ENCODE results near the gene PMEPA1.

PMEPA1 gene

DNA sequence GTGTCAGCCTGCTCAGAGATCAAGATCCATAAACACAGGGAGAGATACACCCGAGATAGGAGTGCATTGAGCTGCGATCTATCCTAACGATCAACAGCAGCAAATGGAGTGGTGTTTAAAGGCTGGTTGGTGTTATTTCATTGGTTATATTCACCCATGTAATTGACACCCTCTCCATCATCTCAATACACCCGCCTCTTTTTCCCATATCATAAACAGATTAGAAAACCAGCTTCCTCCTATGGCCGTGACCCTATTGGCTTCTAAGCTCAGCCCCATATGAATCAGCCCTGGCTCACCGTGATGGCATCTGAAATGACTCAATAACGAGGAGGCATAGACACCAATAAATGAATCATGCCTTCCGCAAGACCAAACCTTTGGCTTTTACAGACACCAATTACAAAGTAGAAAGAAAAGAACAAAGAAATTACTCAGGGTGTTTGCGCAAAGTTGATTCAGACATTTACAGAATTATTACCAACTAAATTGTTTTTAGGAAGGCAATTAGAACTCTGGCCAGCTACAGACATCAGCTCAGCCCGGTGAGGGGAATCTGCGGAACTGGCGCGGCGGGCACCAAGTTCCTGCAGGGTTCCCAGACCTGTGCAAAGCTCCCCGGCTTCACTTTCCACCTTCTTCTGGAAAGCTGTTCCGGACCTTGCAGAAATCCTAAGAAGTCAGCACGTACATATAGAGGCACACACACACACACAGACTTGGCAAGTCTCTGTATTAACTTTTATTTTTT lies 11.5 kb downstream of the PMEPA1 start:
- Mint-ChIP-seq H3K27me3 (ENCODE audit: low read depth) (no peaks in the 10 kb centered on the region), H3K9me3 (no peaks in the 10 kb centered on the region), H3K36me3 (ENCODE audit: low read depth) (no peaks in the 10 kb centered on the region), H3K27ac (no peak overlapping the region), H3K4me3 (no peak overlapping the region), H3K4me1 (ENCODE audit: low read depth) (peaks cover 7% of the 10 kb centered on the region)

DNA sequence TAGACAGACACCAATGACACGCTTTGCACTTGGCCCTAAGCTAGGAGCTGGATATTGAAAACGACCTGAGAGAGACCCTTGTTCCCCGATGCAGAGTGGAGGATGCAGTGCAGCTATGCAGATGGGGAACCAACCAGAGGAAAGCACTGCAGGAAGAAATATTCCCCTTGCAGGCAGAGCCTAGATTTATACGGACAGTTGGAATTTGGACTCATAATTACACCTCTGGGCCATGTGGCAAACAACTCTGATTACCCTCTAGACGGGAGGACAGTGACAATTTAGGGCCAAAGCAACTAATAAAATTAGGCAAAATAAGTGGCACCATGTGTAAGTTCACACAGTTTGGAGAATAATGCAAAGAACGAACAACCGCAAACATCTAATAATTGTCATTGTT lies 12.3 kb downstream of the PMEPA1 start:
- H3K9me3 Mint-ChIP-seq: no peaks in the 10 kb centered on the region
- no peak overlapping the region for H3K4me3 Mint-ChIP-seq
- no peak overlapping the region for H3K27ac Mint-ChIP-seq
- peaks cover 7% of the 10 kb centered on the region for H3K4me1 Mint-ChIP-seq (ENCODE audit: low read depth)
- H3K36me3 Mint-ChIP-seq (ENCODE audit: low read depth): no peaks in the 10 kb centered on the region
- H3K27me3 Mint-ChIP-seq (ENCODE audit: low read depth): no peaks in the 10 kb centered on the region

DNA sequence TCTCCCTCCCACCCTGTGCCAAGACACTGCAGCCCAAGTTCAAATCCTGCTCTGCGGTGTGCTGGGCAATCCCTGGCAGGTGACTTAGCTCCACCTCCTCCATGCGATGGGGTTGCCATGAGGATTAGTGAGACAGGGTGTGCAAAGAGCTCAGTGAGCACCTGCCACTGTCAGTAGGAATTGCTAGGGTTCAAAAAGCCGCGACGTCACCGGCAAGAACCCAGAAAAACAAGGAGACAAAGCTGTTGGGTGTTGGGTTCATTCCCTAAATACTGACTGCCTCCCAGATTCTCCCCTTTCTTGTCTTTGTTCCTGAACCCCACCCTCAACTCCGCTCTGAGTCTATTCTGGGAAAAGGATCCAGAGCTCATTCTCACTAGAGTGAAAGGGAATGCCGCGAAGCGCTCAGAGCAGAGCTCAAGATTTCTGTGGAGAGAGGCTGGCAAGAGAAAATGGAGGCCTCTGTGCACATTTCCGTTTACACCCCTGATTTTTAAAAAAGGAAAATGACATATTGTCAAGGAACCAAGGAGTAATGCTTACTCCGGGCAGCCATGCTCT lies 13.3 kb downstream of the PMEPA1 start:
- Mint-ChIP-seq H3K9me3 (no peaks in the 10 kb centered on the region), H3K27ac (no peak overlapping the region), H3K4me3 (no peak overlapping the region), H3K36me3 (ENCODE audit: low read depth) (no peaks in the 10 kb centered on the region), H3K27me3 (ENCODE audit: low read depth) (no peaks in the 10 kb centered on the region), H3K4me1 (ENCODE audit: low read depth) (peaks cover 7% of the 10 kb centered on the region)

DNA sequence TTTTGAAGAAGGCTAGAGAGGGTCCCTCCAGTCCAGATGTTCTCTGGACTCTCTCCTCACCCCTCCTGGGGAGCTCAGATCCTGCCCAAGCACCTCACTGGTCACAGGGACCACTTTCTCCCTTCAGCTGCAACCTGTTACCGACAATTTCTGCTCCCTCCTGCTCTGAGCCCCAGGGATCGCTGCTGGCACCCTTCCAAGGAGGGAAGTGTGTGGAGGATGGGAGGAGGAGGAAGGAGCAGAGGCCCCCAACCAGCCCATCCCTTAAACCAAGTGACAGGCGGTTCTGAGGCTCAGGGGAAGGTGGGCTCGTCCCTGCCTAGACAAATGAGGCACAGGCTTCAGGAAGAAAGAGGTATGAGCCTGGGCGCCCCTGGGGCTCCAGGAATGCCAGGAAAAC lies 13.9 kb downstream of the PMEPA1 start:
- no peak overlapping the region for H3K4me3 Mint-ChIP-seq
- H3K9me3 Mint-ChIP-seq: no peaks in the 10 kb centered on the region
- no peaks in the 10 kb centered on the region for H3K27me3 Mint-ChIP-seq (ENCODE audit: low read depth)
- H3K4me1 Mint-ChIP-seq (ENCODE audit: low read depth): peaks cover 7% of the 10 kb centered on the region
- no peak overlapping the region for H3K27ac Mint-ChIP-seq
- H3K36me3 Mint-ChIP-seq (ENCODE audit: low read depth): no peaks in the 10 kb centered on the region

DNA sequence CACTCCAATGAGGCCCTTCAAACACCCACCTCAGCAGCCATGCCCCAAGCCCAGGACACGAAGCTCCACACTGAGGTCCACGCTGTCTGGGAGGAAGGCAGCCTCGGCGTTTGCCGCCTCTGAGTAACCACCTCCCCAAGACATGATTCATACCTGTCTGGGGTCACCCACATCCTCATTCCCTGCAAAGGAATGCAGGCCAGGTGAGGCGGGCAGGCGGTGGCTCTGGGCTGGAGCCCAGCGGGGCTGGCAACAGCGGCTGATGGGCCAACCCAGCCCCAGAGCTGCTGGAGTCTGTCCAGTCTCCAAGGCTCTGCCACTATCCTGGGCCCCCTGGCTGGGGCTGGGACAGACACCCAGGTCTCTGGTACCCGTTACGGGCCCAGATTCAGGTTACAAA lies 14.8 kb downstream of the PMEPA1 start:
- no peaks in the 10 kb centered on the region for H3K36me3 Mint-ChIP-seq (ENCODE audit: low read depth)
- no peaks in the 10 kb centered on the region for H3K27me3 Mint-ChIP-seq (ENCODE audit: low read depth)
- no peaks in the 10 kb centered on the region for H3K9me3 Mint-ChIP-seq
- no peak overlapping the region for H3K4me3 Mint-ChIP-seq
- H3K27ac Mint-ChIP-seq: no peak overlapping the region
- H3K4me1 Mint-ChIP-seq (ENCODE audit: low read depth): peaks cover 7% of the 10 kb centered on the region

DNA sequence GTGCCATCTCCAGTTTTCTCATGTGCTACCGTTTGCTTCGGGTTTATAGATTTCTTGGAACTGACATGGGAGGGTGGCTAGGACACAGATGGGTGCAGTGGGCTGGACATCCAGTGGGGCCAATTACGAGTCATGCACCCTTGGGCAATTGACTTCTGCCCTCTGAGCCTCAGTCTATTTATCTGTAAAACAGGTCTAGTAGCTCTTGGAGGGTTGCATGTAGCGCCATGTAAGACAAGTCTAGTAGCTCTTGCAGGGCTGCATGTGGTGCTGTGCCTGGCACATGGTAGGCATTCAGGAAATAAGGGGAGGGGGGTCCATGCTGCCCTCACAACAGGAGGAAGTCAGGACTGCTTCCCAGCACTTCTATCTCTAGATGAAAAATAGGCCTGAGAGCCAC lies 15.3 kb downstream of the PMEPA1 start:
- H3K9me3 Mint-ChIP-seq: no peaks in the 10 kb centered on the region

DNA sequence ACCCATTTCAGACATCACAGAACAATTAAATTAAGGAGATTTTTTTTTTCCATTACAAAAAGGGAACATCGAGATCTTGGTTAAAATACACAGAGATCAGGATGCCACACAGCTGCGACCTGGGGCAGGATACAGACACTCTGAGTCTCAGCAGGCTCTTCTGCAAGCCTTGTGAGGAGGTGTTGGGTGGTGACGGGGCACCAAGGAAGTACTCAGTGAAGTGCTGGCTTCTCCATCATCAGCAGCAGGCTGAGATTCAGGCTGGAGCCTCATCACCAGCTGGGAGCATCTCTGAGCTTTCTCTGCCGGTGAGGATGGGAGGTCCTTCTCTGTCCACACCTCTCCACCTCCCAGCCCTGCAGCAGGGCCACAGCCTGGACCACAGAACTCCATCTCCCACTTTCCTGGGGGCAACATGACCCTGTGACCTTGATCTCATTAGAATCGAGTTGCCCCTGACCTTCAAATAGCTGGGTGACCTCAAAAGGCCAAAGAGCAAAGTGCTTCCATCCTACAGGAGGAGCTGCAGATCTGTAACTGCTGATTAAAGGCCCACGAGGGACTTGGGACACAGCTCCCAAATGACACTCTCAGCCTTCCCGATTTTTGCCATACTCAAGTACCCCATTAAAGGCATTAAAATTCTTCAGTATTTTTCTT lies 16.0 kb downstream of the PMEPA1 start:
- Mint-ChIP-seq H3K9me3 (no peaks in the 10 kb centered on the region), H3K27me3 (ENCODE audit: low read depth) (no peaks in the 10 kb centered on the region), H3K36me3 (ENCODE audit: low read depth) (no peaks in the 10 kb centered on the region), H3K4me1 (ENCODE audit: low read depth) (peaks cover 7% of the 10 kb centered on the region), H3K27ac (no peak overlapping the region), H3K4me3 (no peak overlapping the region)

More for the DNA sequence above, 15.3 kb downstream of the PMEPA1 start:
- Mint-ChIP-seq H3K27ac (no peak overlapping the region), H3K4me1 (ENCODE audit: low read depth) (peaks cover 7% of the 10 kb centered on the region), H3K27me3 (ENCODE audit: low read depth) (no peaks in the 10 kb centered on the region), H3K36me3 (ENCODE audit: low read depth) (no peaks in the 10 kb centered on the region), H3K4me3 (no peak overlapping the region)

DNA sequence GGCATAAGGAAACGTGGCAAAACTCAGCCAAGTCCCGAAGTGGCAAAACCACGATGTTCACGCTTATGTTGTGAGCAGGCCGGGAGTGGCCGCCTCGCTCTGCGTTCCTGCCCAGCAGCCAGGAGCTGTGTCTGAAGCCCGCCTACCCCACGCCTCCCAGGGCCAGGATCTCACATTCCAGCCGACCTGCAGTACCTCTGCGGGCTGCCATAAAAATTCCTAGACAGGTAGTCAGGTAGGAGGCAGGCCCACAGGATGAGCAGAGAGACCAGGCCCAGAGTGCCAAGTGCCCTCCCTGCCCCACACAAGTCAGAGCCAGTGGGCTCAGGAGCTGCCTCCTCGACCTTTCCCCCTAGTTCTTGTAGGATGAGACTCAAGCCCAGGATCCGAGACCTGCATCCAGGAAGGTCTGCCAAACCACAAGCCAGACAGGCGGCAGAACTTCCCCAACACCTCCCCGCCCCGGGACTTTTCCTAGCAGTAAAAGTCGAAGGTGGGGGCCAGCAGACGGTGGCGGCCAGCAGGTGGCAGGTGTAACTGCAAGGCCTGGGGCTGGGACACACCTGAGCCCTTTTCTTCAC lies 16.7 kb downstream of the PMEPA1 start:
- Mint-ChIP-seq H3K4me1 (ENCODE audit: low read depth) (peaks cover 2% of the 10 kb centered on the region), H3K27ac (no peak overlapping the region)

DNA sequence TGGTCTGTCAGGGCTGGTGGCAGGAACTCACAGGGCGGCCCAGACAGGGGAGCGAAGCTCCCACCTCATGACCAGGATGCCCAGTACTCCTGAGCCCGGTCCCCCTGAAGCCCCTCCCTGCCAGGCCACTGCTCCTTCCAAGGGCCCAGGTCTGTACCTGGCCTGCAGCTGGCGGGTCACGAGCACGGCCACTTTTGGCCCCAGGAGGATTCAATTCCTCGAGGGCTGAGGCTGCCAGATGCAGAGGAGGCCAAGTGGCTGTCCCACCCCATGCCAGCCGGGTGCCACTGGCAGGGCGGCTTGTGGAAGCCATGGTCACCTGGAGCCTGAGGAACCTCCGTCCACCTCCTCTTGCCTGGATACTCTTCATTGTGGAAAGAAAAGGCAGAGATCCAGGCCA lies 17.4 kb downstream of the PMEPA1 start:
- Mint-ChIP-seq H3K9me3 (no peaks in the 10 kb centered on the region), H3K36me3 (ENCODE audit: low read depth) (no peaks in the 10 kb centered on the region), H3K4me3 (no peak overlapping the region), H3K4me1 (ENCODE audit: low read depth) (no peaks in the 10 kb centered on the region), H3K27ac (no peak overlapping the region), H3K27me3 (ENCODE audit: low read depth) (no peaks in the 10 kb centered on the region)

More for the DNA sequence above, 16.7 kb downstream of the PMEPA1 start:
- H3K36me3 Mint-ChIP-seq (ENCODE audit: low read depth): no peaks in the 10 kb centered on the region
- H3K4me3 Mint-ChIP-seq: no peak overlapping the region
- H3K9me3 Mint-ChIP-seq: no peaks in the 10 kb centered on the region
- H3K27me3 Mint-ChIP-seq (ENCODE audit: low read depth): no peaks in the 10 kb centered on the region

DNA sequence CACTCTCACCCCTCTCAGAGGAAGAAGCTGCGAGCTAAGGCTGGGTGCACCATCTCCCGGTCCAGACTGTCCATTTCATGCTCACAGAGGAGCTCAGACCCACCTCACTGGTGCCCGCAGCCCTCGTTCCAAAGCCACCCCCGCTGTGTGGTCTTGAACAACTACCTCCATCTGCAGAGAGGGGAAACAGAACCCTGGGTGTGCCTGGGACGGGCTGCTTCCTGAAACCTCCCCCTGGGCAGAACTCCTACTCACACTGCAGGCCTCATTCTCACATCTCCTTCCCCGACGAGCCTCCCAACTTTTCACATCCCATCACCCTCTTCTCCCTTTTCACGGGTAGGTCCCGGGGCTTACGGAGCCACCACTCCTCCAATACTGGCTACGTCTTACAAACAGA lies 18.1 kb downstream of the PMEPA1 start:
- Mint-ChIP-seq H3K9me3 (no peaks in the 10 kb centered on the region), H3K27me3 (ENCODE audit: low read depth) (no peaks in the 10 kb centered on the region), H3K27ac (no peak overlapping the region), H3K4me1 (ENCODE audit: low read depth) (no peaks in the 10 kb centered on the region), H3K4me3 (no peak overlapping the region), H3K36me3 (ENCODE audit: low read depth) (no peaks in the 10 kb centered on the region)

DNA sequence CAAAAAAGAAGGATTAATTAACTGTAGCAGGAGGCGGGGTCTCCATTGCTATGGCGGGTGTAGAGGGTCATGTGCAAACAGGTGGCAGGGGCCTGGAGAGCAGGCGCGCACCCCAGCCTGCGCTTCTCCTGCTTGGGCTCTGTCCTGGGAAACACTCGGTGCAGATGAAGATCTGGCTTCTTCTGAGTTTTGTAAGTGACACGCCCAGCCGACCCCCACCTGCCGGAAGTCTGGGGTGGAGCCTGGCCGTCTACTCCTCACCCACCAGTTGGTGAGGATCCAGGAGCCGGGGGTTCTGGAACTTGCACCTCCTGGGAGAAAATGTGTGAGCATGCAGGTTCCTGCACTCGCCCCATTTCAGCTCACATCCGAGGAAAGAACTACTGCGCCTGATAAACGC lies 19.3 kb downstream of the PMEPA1 start:
- H3K4me3 Mint-ChIP-seq: no peak overlapping the region
- no peaks in the 10 kb centered on the region for H3K27me3 Mint-ChIP-seq (ENCODE audit: low read depth)
- H3K9me3 Mint-ChIP-seq: no peaks in the 10 kb centered on the region
- no peaks in the 10 kb centered on the region for H3K36me3 Mint-ChIP-seq (ENCODE audit: low read depth)
- no peak overlapping the region for H3K27ac Mint-ChIP-seq
- no peaks in the 10 kb centered on the region for H3K4me1 Mint-ChIP-seq (ENCODE audit: low read depth)

DNA sequence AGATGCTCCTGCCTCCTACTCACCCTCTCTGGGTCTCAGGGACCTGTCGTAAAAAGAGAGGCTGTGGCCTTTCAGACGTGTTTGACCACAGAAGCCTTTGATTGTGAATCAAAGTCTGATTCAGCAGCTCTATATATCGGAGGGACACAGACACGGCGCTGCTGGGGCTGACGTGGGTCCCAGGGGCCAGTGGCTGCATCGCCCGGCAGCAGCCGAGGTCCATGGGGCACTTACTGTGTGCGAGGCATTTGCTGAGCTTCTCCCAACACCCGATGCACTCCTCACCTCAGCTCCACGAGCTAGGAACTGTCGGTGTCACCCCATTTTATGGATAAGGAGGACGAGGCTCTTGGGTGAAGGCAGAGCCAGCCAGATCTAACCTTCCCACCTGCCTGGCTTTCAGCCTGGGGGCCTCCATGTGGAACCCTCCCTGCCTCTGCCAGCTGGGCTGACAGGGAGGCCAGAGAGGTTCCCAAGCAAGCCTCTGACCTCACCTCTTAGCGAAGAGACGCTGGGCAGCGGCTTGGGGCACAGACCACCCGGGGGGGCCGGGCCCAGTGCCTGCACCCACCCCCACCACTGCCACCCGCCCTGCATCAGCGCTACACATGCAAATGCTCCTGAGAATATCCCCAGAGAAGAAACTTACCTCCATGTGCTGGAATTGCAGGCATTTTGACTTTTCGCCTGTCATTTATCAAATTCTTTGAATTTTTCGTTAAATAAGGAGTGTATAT lies 19.9 kb downstream of the PMEPA1 start:
- Mint-ChIP-seq H3K27ac (no peak overlapping the region), H3K36me3 (ENCODE audit: low read depth) (no peaks in the 10 kb centered on the region), H3K4me1 (ENCODE audit: low read depth) (no peaks in the 10 kb centered on the region), H3K27me3 (ENCODE audit: low read depth) (no peaks in the 10 kb centered on the region), H3K9me3 (no peaks in the 10 kb centered on the region), H3K4me3 (no peak overlapping the region)

DNA sequence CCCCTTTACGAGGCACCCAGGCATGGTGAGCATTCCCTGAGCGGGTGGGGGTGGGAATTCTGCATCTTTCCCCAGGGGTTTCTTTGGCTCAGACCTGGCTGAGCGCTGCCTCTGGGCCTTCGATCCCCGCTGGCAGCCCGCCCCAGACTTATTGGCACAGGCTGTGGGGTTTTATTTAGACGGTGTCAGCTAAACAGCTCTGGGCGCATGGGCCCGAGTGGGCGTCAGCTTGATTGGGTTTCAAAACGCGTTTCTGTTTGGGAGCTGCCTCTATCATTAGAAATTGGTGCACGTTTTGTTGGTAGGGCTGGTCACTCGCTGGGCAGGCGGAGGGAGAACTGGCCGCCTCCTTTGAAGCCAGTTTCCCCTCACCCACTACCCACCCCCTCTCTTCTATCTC lies 21.0 kb downstream of the PMEPA1 start:
- H3K9me3 Mint-ChIP-seq: no peaks in the 10 kb centered on the region
- H3K27ac Mint-ChIP-seq: no peak overlapping the region
- no peaks in the 10 kb centered on the region for H3K36me3 Mint-ChIP-seq (ENCODE audit: low read depth)
- no peaks in the 10 kb centered on the region for H3K4me1 Mint-ChIP-seq (ENCODE audit: low read depth)
- H3K27me3 Mint-ChIP-seq (ENCODE audit: low read depth): no peaks in the 10 kb centered on the region
- no peak overlapping the region for H3K4me3 Mint-ChIP-seq

DNA sequence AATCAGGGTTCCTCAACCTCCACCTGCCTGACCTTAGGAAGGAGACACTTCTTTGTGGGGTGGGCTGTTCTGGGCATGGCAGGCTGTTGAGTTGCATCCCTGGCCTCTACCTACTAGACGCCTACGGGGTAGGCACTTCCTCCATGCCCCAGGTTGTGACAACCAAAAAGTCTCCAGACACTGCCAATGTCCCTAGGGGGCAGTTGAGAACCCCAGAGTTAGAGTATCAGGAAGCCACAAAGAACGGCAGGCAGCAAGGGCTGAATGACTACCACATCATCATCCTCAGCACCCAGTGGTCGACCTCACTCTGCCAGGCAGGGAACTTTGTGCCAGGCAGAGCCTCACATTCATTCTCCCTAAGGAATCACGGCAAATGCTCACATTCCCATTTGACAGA lies 21.5 kb downstream of the PMEPA1 start:
- Mint-ChIP-seq H3K27me3 (ENCODE audit: low read depth) (no peaks in the 10 kb centered on the region), H3K36me3 (ENCODE audit: low read depth) (no peaks in the 10 kb centered on the region), H3K4me1 (ENCODE audit: low read depth) (no peaks in the 10 kb centered on the region), H3K4me3 (no peak overlapping the region), H3K27ac (no peak overlapping the region), H3K9me3 (no peaks in the 10 kb centered on the region)
